Panc1 (cell line): ENCODE measurements around the gene SDC1. TPM values are rescaled to one million over a fixed set of nuclear protein-coding genes. Genes with fewer than 3 reads are reported as not detected.

Experiments
- ATAC-seq: fragments of 200-7000 bp; cut with Tn5 transposase; 2 replicates; pipeline ENCODE4 v1.9.1; 2020; ENCODE audit warnings: mild to moderate bottlenecking, moderate library complexity
- BruUV-seq: library from RNA; stranded (reverse); fragments of 400-500 nt; replicated peaks from 2 replicates; lab custom pipeline; 2021; lab: Mats Ljungman, UMichigan
- CTCF ChIA-PET: fragments of 300-600 bp; sonication (Branson Sonifier 250); formaldehyde crosslinking; loops from one replicate; lab custom pipeline; 2022; ENCODE audit warnings: antibody characterized with exemption; lab: Charles Lee
- POLR2A ChIA-PET: fragments of 300-600 bp; sonication (Branson Sonifier 250); formaldehyde crosslinking; loops from one replicate; lab custom pipeline; 2022; ENCODE audit warnings: antibody characterized with exemption; lab: Charles Lee
- DNase-seq: peaks from one replicate; pipeline ENCODE4 v3.0.0-alpha.2; 2010; ENCODE audit warnings: low read depth, low spot score
- H3K27ac ChIP-seq: 2 replicates; pipeline ENCODE4 v1.5.1; 2011; ENCODE audit warnings: mild to moderate bottlenecking, low read length, inconsistent platforms
- H3K27me3 ChIP-seq: fragments of 200-500 bp; sonication (Bioruptor generic); 2 replicates; pipeline ENCODE4 v1.6.0; 2014; ENCODE audit warnings: low read length, inconsistent platforms; ENCODE audit not compliant: control insufficient read depth, insufficient read depth
- H3K36me3 ChIP-seq: fragments of 200-500 bp; sonication (Bioruptor generic); 2 replicates; pipeline ENCODE4 v1.5.1; 2014; ENCODE audit warnings: inconsistent platforms, mild to moderate bottlenecking, low read length, moderate library complexity; ENCODE audit not compliant: control insufficient read depth, insufficient read depth
- H3K4me1 ChIP-seq: 2 replicates; pipeline ENCODE4 v1.5.1; 2011; ENCODE audit warnings: inconsistent platforms, mild to moderate bottlenecking, low read length, moderate library complexity; ENCODE audit not compliant: control insufficient read depth, insufficient read depth
- H3K4me3 ChIP-seq, 2 experiments: 2 replicates each; pipeline ENCODE4 v1.5.1; 2011 to 2012; ENCODE audit warnings: low read depth in 2 of 2, low read length in 2 of 2, mild to moderate bottlenecking in 2 of 2, inconsistent platforms in 1 of 2, moderate library complexity in 1 of 2
- H3K9me3 ChIP-seq: fragments of 200-500 bp; sonication (Bioruptor generic); 2 replicates; pipeline ENCODE4 v1.5.1; 2014; ENCODE audit warnings: low read depth, mild to moderate bottlenecking, inconsistent platforms, low read length, moderate library complexity; ENCODE audit not compliant: control insufficient read depth, insufficient read depth
- POLR2AphosphoS5 ChIP-seq: IDR thresholded peaks from 2 replicates; pipeline ENCODE4 v1.6.1; 2012; ENCODE audit warnings: mild to moderate bottlenecking, low read depth, low read length, moderate library complexity
- SIN3A ChIP-seq: IDR thresholded peaks from 2 replicates; pipeline ENCODE4 v1.6.1; 2012; ENCODE audit warnings: low read depth, mild to moderate bottlenecking, low read length, moderate library complexity, borderline replicate concordance; ENCODE audit not compliant: insufficient read depth
- TCF7L2 ChIP-seq: IDR thresholded peaks from 2 replicates; pipeline ENCODE4 v1.6.1; 2011; ENCODE audit warnings: mild to moderate bottlenecking, low read depth, low read length, inconsistent platforms
- in situ Hi-C: cut with HindIII; loops from 2 replicates; pipeline ENCODE4 v1.10.0; 2016; ENCODE audit warnings: low sequenced_read_pairs, low pct_unique_long_range_greater_than_20kb
- intact Hi-C: fragments of 100-400 bp; cut with micrococcal nuclease; formaldehyde crosslinking; loops from one replicate; pipeline ENCODE4 v1.10.0; 2022; ENCODE audit not compliant: unreplicated experiment
- total RNA-seq: library from RNA; stranded (reverse); gene quantifications from one replicate; pipeline ENCODE4 v1.2.1, GENCODE V29; 2021; ENCODE audit not compliant: unreplicated experiment
- TF ChIP-seq, protein P1 (sequence below): fragments of 450-650 bp; IDR thresholded peaks from 2 replicates; pipeline ENCODE4 v1.5.1; 2017; ENCODE audit warnings: mild to moderate bottlenecking
- TF ChIP-seq, protein P2 (sequence below), 2 experiments: IDR thresholded peaks; 2 replicates each; pipeline ENCODE4 v1.6.1; 2011 to 2012; ENCODE audit warnings: low read depth in 2 of 2, control low read depth in 1 of 2, low read length in 1 of 2, mild to moderate bottlenecking in 1 of 2, moderate library complexity in 1 of 2; ENCODE audit not compliant: insufficient read depth in 1 of 2

Gene SDC1
- total RNA-seq, 1 experiment from 2014 or later = 93.0 TPM

DNA sequence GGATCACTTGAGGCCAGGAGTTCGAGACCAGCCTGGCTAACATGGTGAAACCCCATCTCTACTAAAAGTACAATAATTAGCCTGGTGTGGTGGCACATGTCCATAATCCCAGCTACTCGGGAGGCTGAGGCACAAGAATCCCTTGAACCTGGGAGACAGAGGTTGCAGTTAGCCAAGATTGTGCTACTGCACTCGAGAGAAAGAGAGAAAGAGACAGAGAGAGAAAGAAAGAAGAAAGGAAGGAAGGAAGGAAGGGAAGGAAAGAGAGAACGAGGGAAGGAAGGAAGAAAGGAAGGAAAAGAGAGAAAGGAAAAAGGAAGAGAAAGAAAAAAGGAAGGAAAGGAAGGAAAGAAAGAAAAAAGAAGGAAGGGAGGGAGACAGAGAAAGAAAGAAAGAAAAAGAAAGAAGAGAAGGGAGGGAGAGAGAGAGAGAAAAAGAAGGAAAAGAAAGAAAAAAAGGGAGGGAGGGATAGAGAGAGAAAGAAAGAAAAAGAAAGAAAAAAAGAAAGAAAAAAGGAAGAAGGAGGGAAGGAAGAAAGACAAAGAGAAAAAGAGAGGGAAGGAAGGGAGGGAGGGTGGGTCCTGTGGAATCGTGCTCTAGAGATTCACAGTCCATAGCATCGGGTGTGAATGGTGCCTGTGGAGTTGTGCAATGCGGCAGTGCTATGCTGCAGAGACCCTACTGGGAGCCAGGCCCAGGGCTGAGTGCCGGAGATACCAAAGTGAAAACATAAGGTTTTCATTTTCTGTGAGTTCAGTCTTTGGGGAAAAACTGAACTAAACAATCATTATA lies 4.6 kb upstream of the SDC1 start:
- Histone ChIP-seq H3K27ac (no peak overlapping the region), H3K27me3 (no peaks in the 10 kb centered on the region), H3K9me3 (no peaks in the 10 kb centered on the region), H3K4me3 (no peak overlapping the region), H3K36me3 (no peaks in the 10 kb centered on the region), H3K4me1 (peaks cover 11% of the 10 kb centered on the region)
- ATAC-seq = no peak
- no TSS peak for BruUV-seq
- TF ChIP-seq SIN3A = no peak
- TF ChIP-seq, protein P1, sequence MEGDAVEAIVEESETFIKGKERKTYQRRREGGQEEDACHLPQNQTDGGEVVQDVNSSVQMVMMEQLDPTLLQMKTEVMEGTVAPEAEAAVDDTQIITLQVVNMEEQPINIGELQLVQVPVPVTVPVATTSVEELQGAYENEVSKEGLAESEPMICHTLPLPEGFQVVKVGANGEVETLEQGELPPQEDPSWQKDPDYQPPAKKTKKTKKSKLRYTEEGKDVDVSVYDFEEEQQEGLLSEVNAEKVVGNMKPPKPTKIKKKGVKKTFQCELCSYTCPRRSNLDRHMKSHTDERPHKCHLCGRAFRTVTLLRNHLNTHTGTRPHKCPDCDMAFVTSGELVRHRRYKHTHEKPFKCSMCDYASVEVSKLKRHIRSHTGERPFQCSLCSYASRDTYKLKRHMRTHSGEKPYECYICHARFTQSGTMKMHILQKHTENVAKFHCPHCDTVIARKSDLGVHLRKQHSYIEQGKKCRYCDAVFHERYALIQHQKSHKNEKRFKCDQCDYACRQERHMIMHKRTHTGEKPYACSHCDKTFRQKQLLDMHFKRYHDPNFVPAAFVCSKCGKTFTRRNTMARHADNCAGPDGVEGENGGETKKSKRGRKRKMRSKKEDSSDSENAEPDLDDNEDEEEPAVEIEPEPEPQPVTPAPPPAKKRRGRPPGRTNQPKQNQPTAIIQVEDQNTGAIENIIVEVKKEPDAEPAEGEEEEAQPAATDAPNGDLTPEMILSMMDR = no peak
- TF ChIP-seq, protein P2, sequence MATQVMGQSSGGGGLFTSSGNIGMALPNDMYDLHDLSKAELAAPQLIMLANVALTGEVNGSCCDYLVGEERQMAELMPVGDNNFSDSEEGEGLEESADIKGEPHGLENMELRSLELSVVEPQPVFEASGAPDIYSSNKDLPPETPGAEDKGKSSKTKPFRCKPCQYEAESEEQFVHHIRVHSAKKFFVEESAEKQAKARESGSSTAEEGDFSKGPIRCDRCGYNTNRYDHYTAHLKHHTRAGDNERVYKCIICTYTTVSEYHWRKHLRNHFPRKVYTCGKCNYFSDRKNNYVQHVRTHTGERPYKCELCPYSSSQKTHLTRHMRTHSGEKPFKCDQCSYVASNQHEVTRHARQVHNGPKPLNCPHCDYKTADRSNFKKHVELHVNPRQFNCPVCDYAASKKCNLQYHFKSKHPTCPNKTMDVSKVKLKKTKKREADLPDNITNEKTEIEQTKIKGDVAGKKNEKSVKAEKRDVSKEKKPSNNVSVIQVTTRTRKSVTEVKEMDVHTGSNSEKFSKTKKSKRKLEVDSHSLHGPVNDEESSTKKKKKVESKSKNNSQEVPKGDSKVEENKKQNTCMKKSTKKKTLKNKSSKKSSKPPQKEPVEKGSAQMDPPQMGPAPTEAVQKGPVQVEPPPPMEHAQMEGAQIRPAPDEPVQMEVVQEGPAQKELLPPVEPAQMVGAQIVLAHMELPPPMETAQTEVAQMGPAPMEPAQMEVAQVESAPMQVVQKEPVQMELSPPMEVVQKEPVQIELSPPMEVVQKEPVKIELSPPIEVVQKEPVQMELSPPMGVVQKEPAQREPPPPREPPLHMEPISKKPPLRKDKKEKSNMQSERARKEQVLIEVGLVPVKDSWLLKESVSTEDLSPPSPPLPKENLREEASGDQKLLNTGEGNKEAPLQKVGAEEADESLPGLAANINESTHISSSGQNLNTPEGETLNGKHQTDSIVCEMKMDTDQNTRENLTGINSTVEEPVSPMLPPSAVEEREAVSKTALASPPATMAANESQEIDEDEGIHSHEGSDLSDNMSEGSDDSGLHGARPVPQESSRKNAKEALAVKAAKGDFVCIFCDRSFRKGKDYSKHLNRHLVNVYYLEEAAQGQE (IDR thresholded peaks at IDR 0.05; ENCODE audit: insufficient read depth in 1 of 2, low read depth in 2 of 2, low read length in 1 of 2) = no peak
- TF ChIP-seq TCF7L2 = no peak
- no peak for TF ChIP-seq POLR2AphosphoS5
- intact Hi-C loops = no loop called here
- ChIA-PET POLR2A (interaction anchor here (0.9 kb wide), 1 partner anchor 44 kb away, joined by 12 read pairs; no protein-coding TSS in a partner anchor), CTCF (interaction anchor here (0.8 kb wide), 1 partner anchor 101 kb away, joined by 6 read pairs; no protein-coding TSS in a partner anchor)
- DNase-seq = no peak
- in situ Hi-C loops = no loop called here

DNA sequence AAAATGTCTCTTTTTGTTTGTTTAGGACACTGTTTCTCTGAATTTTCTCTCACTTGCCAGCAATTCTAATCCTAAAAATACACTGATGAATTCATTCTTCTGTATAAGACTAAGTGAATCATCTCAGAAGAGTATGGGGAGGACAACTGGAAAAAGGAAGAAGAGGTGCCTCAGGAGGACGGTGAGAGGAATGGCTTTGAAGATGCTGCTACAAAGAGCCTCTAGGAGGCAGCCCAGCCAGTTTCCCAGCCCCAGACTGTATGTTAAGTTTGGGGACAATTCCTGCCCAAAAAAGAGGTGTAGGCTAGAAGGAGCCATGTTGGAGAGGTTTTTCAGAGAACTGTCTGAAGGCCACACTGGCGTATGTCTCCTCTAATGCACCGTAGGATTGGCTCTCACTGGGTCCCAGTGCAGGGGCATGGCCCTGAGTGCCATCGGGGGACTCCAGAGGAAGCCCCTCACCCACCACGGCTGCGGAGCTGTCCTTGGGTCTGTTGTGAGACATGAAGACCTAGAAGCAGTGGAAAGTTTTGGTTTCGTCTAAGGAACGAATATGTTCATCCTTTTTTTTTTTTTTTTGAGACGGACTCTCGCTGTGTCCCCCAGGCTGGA lies 3.1 kb upstream of the SDC1 start:
- no TSS peak for BruUV-seq
- Histone ChIP-seq H3K4me1 (peaks cover 13% of the 10 kb centered on the region), H3K9me3 (no peaks in the 10 kb centered on the region), H3K36me3 (no peaks in the 10 kb centered on the region; the same call in 1 of the 2 replicates), H3K4me3 (no peak overlapping the region), H3K27ac (no peak overlapping the region), H3K27me3 (no peaks in the 10 kb centered on the region)
- intact Hi-C loops = no loop called here
- ATAC-seq (no peak), DNase-seq (no peak)
- TF ChIP-seq, protein P1 = no peak
- TF ChIP-seq TCF7L2 (no peak), POLR2AphosphoS5 (no peak)
- TF ChIP-seq, protein P2 (IDR thresholded peaks at IDR 0.05; ENCODE audit: insufficient read depth in 1 of 2, low read depth in 2 of 2, low read length in 1 of 2) = no peak
- ChIA-PET POLR2A (no interaction called here), CTCF (no interaction called here)
- in situ Hi-C loops = no loop called here
